ENCODE data around the gene LYL1.
A peak's percentile ranks its signal among the peaks of the same experiment; 100 is the strongest.

Gene LYL1

GRCh38 chr19:13073263-13073662, 29.4 kb downstream of the LYL1 start:
- no peak for DNase-seq (ENCODE audit: low read depth in 2 of 2)

DNA sequence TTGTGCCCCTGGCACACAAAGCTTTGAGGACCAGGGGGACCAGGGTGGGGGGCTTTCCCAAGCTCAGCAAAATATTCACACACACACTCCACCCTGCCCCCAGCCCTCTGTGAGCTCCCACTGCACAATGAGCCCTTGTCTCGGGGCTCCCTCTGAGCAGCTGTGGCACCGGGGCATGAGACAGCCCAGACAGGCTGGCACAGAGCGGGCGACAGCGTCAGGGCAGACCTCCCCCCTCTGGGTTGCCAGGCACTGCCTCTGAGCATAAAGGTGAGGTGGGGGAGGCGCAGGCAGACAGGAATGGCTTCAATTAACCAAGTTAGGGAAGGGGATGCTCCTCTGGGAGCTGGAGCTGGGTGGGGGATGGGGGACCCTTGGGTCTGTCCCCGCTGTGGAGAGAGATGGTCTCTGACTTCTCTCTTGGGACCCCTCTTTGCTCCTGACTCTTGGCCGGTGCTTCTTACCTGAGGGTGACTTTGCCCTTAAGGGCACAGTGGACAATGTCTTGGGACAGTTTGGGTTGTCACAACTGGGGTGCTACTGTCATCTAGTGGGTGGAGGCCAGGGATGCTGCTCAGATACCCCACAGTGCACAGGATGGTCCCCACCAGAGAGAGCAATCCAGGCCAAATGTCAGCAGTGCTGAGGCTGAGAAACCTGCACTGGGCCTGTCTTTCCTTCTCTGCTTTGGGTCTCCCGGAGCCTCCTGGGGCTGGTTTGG, 30.3 kb downstream of the LYL1 start:
- DNase-seq (ENCODE audit: low read depth in 2 of 2): no peak

- no peak for DNase-seq (ENCODE audit: low read depth in 2 of 2)
Observed at GRCh38 chr19:13071444-13072187, 31.0 kb downstream of the LYL1 start.

- no peak for DNase-seq (ENCODE audit: low read depth in 2 of 2)
Observed at GRCh38 chr19:13070425-13071140, 32.1 kb downstream of the LYL1 start.

DNA sequence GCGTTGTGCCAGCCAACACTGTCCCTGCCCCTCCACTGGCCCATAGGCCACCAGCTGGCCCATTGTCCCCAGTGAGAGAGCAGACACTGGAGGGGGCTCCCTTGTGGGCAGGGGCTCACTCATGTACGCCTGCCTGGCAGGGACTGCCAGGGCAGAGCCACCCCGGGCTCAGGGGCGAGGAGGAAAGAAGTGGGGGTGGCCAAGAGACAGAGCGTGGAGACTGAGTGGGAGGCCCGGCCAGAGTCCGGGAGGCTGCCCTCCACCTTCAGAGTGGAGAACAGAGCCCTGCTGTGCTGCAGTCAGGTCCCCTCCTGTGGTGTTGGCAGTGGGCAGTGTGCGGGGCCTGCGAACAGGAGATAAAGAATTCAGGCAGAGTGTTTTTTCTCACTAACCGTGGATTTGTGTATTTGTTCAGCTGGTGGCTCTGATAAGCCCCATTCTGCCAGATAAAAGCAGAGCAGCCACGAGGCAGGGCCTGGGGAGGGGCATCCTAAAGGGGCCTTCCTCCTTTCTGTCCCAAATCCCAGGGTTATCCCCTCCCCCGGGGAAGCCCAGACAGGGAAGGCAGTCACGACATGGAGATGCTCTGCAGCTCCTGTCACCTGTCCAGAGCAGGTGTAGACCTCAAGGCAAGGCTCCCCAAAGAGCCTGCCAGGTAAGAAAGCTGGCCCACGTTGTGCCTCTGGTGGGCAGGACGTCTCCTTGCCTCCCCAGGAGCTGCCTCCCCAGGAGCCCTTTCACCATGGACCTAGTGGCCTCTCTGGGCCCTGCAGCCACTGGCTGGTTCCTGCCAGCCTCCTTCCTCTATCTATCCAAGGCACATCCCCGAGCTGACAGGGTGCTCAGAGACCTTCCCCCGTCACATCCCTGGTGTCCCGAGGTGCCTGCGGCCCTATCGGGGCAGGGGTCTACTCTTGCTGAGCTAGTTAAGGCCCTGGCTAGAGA, 33.0 kb downstream of the LYL1 start:
- DNase-seq (ENCODE audit: low read depth in 2 of 2): no peak

DNA sequence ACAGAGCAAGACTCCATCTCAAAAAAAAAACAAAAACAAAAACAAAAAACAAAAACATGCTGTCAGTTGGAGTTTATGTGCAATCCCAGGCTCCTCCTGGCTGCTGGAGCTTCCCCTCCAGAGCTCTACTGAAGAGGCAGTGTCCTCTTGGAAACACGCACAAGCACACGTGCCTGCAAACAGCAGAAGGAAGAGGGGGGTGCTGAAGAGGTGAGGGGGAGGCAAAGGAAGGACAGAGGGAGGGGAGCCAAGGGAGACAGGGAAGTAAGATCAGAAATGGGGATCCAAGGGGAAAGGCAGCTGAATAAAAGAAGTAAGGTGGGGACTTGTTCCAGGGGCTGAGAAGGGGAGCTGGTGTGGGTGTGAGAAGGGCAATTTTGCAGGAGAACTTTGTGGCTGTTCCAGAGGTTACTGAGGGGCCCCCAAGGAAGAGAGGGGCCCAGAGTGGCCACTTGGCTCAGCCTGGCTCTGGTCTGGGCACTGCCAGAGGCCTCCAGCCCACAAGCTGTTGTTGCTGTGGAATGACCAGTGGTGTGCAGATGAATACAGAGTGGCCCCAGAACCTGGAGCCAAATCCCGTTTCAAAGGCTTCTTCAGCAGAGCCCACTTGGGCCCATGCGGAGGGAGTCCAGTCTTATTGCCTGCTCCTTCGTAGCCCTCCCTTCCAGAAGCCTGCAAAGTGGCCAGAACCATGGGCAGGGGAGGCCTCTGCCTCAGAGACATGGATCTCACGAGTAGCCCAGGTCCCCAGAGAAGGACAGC, 34.4 kb downstream of the LYL1 start:
- DNase-seq (ENCODE audit: low read depth in 2 of 2): no peak

GRCh38 chr19:13066933-13067807, 35.5 kb downstream of the LYL1 start:
- DNase-seq (ENCODE audit: low read depth in 2 of 2): no peak

DNA sequence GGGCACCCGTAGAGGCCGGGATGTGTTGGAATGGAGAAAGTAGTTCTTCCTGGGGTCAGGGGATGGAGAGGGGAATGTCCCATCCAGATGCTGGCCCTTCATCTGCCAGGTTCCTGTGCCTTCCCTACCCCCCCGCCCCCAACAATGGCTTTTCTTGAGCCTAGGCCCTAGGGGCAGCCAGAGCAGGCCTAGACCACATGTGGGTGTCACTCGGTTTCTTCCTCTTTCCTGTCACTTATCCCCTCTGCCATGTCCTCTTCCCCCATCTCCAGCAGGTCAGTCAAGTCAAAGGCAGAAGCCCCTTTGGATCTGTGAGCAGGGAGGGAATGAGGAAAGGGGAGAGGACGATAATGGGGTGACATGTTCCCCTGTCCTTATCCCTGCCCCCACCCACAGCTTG, 36.4 kb downstream of the LYL1 start:
- no peak for DNase-seq (ENCODE audit: low read depth in 2 of 2)

DNA sequence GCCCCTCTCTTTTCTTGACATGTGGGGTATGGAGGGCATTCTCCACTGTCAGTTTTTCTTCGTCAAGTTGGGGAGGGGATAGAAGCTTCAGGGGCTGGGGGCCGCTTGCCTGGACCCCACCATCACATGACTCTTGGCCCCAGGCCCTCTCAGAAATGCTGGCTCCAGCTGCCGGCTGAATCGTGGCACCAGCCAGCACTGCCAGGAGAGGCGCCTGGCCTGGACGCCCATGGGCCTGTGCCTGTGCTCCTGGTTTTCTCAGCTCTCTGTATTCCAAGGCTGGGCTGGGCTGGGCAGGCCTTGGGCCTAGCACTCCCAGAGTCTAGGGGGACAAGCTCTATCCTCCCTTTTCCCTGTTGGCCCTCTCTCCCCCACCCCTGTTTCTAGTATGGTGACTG, 38.6 kb downstream of the LYL1 start:
- DNase-seq (ENCODE audit: low read depth in 2 of 2): no peak

DNA sequence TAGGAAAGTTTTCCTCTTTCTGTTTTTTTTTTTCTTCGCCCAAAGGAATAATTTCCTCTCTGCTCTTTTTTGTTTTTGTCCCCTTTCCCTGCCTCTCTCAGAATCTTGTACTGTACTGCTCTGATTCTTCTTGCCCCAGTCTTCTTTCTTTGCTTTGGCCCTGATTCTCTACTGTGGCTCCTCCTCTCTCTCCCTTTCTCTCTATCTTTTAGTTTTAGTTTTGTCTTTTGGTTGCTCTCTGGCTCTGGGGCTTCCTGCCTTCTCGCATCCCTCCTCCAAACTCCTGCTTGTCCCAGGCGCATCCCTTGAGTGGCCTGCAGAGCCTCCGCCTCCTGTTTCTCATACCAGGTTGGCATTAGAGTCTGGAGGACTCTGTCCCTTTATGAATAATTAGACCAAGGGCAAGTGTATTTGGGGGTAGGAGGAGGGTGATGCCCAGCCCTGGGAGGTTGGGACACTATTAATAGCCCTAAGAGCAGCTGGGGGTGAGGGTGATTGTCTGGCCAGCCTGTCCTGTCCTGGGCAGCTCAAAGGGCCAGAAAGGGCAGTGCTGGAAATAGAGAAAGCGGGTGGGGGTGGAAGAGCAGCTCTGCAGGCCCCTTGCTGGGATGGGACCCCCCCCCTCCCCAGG, 39.1 kb downstream of the LYL1 start:
- DNase-seq (ENCODE audit: low read depth in 2 of 2): no peak

GRCh38 chr19:13062317-13062716, 40.3 kb downstream of the LYL1 start:
- no peak for DNase-seq (ENCODE audit: low read depth in 2 of 2)

- peak; percentile 62 to 64 for DNase-seq (ENCODE audit: low read depth in 2 of 2)
Observed at GRCh38 chr19:13060964-13061927, 41.4 kb downstream of the LYL1 start.

GRCh38 chr19:13060233-13060963, 42.3 kb downstream of the LYL1 start:
- DNase-seq (ENCODE audit: low read depth in 2 of 2): no peak

DNA sequence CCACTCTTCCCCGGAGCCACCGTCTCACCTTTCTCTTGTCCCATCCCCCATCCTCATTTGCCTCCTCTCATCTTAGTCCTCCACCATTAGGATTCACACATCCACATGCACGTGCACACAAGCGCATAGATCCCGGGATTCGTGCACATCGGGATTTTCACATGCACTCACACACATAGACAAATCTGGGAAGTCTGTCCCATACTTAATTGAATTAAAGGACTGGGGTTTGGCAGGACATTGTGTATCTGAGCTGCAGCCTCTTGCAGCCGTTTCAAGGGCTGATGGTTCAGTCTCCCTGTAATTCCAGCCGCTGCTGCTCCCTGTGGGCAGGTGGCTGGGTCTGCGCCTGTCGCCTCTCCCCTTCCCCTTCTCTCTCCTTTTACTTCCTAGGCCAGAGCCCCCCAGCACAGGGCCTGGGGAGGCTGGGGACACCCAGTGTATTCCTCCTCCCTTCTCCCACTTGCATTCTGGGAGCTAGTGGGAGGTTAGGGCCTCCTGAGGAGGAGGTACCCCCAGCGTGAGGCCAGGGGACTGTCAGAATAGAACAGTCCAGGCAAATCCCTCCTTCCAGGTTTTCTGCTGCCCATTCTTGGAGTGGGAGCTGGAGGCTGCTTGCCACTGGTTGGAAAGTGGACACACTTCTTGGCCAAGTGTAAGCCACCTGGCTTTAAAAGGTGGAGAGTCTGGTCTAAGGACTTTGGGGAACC, 43.6 kb downstream of the LYL1 start:
- no peak for DNase-seq (ENCODE audit: low read depth in 2 of 2)

DNA sequence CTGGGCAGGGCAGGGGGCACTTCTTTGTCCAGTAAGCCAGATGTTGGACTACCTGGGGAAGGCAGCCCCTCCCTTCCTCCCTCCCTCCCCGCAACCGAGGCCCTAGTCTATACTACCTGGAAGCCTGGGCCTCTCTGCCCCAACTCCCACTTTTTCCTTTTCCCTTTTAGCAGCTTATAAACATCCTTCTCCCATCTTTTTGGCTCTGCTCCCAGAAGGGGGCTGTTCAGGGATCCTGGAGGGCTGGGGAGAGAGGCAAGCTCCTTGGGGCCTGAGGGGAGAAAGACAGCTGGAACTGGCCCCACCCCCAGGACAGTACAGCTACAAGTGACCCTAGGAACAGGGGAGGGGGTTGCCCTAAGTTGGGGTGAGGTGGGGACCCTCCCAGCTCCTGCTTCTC, 44.9 kb downstream of the LYL1 start:
- DNase-seq (ENCODE audit: low read depth in 2 of 2): no peak

DNA sequence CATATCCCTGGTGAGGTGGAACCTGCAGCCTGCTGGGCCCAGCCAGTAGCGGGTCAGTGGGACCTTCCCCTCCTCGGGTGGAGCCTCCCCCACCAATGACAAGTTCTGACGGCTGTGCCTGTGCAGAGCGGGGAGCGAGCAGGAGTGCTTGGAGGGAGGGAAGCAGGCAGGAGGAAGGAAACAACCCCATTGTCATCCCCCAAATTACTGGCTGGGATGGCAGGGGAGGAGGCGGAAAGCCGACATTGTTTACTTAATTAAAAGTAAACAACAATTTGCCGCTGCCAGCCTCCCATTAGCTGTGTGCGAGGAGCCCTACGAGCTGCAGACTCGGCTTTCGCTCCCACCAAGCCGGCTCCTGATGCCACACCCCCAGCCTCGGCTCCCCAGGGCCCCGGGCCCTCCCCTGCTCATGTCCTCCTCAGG, 45.5 kb downstream of the LYL1 start:
- DNase-seq (ENCODE audit: low read depth in 2 of 2): no peak
